CD14-positive monocyte (primary cell): Measurements from ENCODE around the gene CYP27A1. TPM values are rescaled to one million over a fixed set of nuclear protein-coding genes. Genes with fewer than 3 reads are reported as not detected.

Experiments
- DNase-seq, 3 donors: peaks; one replicate each; pipeline ENCODE4 v3.0.0-alpha.2; 2011 to 2022
- H2AFZ ChIP-seq: 2 replicates; pipeline ENCODE4 v1.6.0; 2012; ENCODE audit warnings: mild to moderate bottlenecking, low read depth, low read length, inconsistent platforms; ENCODE audit not compliant: insufficient read depth, poor library complexity, severe bottlenecking
- H3K27ac ChIP-seq, 2 donors: 1 replicate in 1 of 2; 2 replicates in 1 of 2; pipeline ENCODE4 v1.5.1; 2012 to 2013; ENCODE audit warnings: low read length in 2 of 2, control low read depth in 1 of 2, inconsistent platforms in 1 of 2, low read depth in 1 of 2, mild to moderate bottlenecking in 1 of 2
- H3K27me3 ChIP-seq, 2 donors: one replicate each; pipeline versions ENCODE4 v1.6.0 to v1.6.1; 2011 to 2013; ENCODE audit warnings: low read length in 2 of 2; ENCODE audit not compliant: control insufficient read depth in 2 of 2, insufficient read depth in 2 of 2
- H3K36me3 ChIP-seq, 2 donors: replicated peaks in 1 of 2; 1 replicate in 1 of 2; 2 replicates in 1 of 2; pipeline versions ENCODE4 v1.5.1 to v1.6.1; 2012 to 2013; ENCODE audit warnings: low read length in 2 of 2, control low read depth in 1 of 2, inconsistent platforms in 1 of 2, mild to moderate bottlenecking in 1 of 2; ENCODE audit not compliant: insufficient read depth in 2 of 2, control insufficient read depth in 1 of 2
- H3K4me1 ChIP-seq, 2 donors: 1 replicate in 1 of 2; 2 replicates in 1 of 2; pipeline versions ENCODE4 v1.5.1 to v1.6.1; 2012 to 2013; ENCODE audit warnings: low read length in 2 of 2, control low read depth in 1 of 2, inconsistent platforms in 1 of 2, mild to moderate bottlenecking in 1 of 2, moderate library complexity in 1 of 2; ENCODE audit not compliant: insufficient read depth in 2 of 2, control insufficient read depth in 1 of 2
- H3K4me2 ChIP-seq: replicated peaks from 2 replicates; pipeline ENCODE3; 2012; ENCODE audit warnings: low read length, moderate library complexity, mild to moderate bottlenecking; ENCODE audit not compliant: poor library complexity, severe bottlenecking; ENCODE audit errors: extremely low read depth
- H3K4me3 ChIP-seq, 3 experiments: fragments of 200-600 bp in 1 of 3; sonication (generic) in 1 of 3; replicated peaks in 1 of 3; 1 replicate in 2 of 3; 2 replicates in 1 of 3; pipeline ENCODE4 v1.5.1; 2011 to 2013; ENCODE audit warnings: low read length in 3 of 3, mild to moderate bottlenecking in 3 of 3, control low read depth in 2 of 3, low read depth in 2 of 3, inconsistent platforms in 1 of 3, moderate library complexity in 1 of 3
- H3K79me2 ChIP-seq: 2 replicates; pipeline ENCODE4 v1.6.0; 2012; ENCODE audit warnings: mild to moderate bottlenecking, control low read depth, inconsistent platforms, low read length, moderate library complexity; ENCODE audit not compliant: insufficient read depth
- H3K9ac ChIP-seq: 2 replicates; pipeline ENCODE4 v1.6.0; 2017; ENCODE audit warnings: low read length, mild to moderate bottlenecking; ENCODE audit not compliant: insufficient read depth, poor library complexity, severe bottlenecking
- H3K9me3 ChIP-seq, 2 donors: replicated peaks in 1 of 2; 1 replicate in 1 of 2; 2 replicates in 1 of 2; pipeline versions ENCODE4 v1.5.1 to v1.6.1; 2012 to 2013; ENCODE audit warnings: low read length in 2 of 2, control low read depth in 1 of 2; ENCODE audit not compliant: control insufficient read depth in 1 of 2, insufficient read depth in 1 of 2
- H4K20me1 ChIP-seq: 2 replicates; pipeline ENCODE4 v1.6.0; 2012; ENCODE audit warnings: mild to moderate bottlenecking, low read length, control low read depth, moderate library complexity; ENCODE audit not compliant: insufficient read depth
- H3K27ac Mint-ChIP-seq, 7 donors: one replicate each; pipeline ENCODE4 v1.8.0; 2020; ENCODE audit warnings: mild to moderate bottlenecking in 7 of 7, mixed read lengths in 7 of 7, moderate library complexity in 6 of 7, inconsistent platforms in 2 of 7
- H3K27me3 Mint-ChIP-seq, 3 donors: one replicate each; pipeline ENCODE4 v1.8.0; 2021 to 2022; ENCODE audit warnings: low read depth in 3 of 3, mild to moderate bottlenecking in 3 of 3, mixed read lengths in 3 of 3, moderate library complexity in 3 of 3, inconsistent platforms in 1 of 3
- H3K36me3 Mint-ChIP-seq, 2 donors: one replicate each; pipeline ENCODE4 v1.8.0; 2020; ENCODE audit warnings: mixed read lengths in 2 of 2, inconsistent platforms in 1 of 2, mild to moderate bottlenecking in 1 of 2
- H3K4me1 Mint-ChIP-seq: one replicate; pipeline ENCODE4 v1.8.0; 2020; ENCODE audit warnings: mild to moderate bottlenecking, mixed read lengths
- H3K4me3 Mint-ChIP-seq, 2 donors: one replicate each; pipeline ENCODE4 v1.8.0; 2020; ENCODE audit warnings: mild to moderate bottlenecking in 2 of 2, mixed read lengths in 2 of 2, moderate library complexity in 1 of 2
- H3K9me3 Mint-ChIP-seq, 7 donors: one replicate each; pipeline ENCODE4 v1.8.0; 2020 to 2022; ENCODE audit warnings: mixed read lengths in 7 of 7, mild to moderate bottlenecking in 6 of 7, moderate library complexity in 6 of 7, inconsistent platforms in 2 of 7
- CTCF ChIP-seq: fragments of 200-600 bp; IDR thresholded peaks from one replicate; pipeline ENCODE4 v1.8.0; 2022; ENCODE audit warnings: antibody characterized with exemption, mild to moderate bottlenecking
- WGBS: methylation state at CpG from one replicate; pipeline ENCODE4 v1.1.5; 2013; ENCODE audit warnings: missing lambda C conversion rate; ENCODE audit not compliant: insufficient coverage; 5-methylcytosine and 5-hydroxymethylcytosine counted together
- intact Hi-C, 2 donors: fragments of 100-400 bp; cut with micrococcal nuclease; formaldehyde crosslinking; loops; one replicate each; pipeline versions ENCODE4 v1.15.0 to v1.15.1; 2023
- polyA minus RNA-seq: library from RNA; depleted of rRNA, polyadenylated mRNA; stranded (reverse); fragments of >200 nt; gene quantifications from 2 replicates; pipeline ENCODE4 v1.2.3, GENCODE V29; 2012
- polyA plus RNA-seq, 3 donors: library from polyadenylated mRNA; depleted of rRNA in 1 of 3; unstranded in 2 of 3; stranded (reverse) in 1 of 3; fragments of 300-500 nt in 2 of 3; fragments of >200 nt in 1 of 3; fragmentation: Illumina TruSeq in 2 of 3; gene quantifications; 1 replicate in 2 of 3; 2 replicates in 1 of 3; pipeline ENCODE4 v1.2.3, GENCODE V29; 2012 to 2021
- total RNA-seq, 12 experiments: library from RNA in 1 of 12; stranded (reverse) in 1 of 12; fragments of 120-200 nt in 1 of 12; gene quantifications; one replicate each; pipeline ENCODE4 v1.2.4 and lab custom pipeline; 2013 to 2026; ENCODE audit warnings: mixed read lengths in 6 of 12, inconsistent platforms in 1 of 12

CYP27A1 gene
- 139 TPM for total RNA-seq (2013)
- polyA plus RNA-seq: 100 to 1,000 TPM; 151 to 218 (median 214) TPM
- 84.4 and 124 TPM in 2 replicates for polyA minus RNA-seq
- 15.3 to 60.5 (median 35.3) reads per million in 11 experiments for total RNA-seq (lab: John Stamatoyannopoulos, UW)

DNA sequence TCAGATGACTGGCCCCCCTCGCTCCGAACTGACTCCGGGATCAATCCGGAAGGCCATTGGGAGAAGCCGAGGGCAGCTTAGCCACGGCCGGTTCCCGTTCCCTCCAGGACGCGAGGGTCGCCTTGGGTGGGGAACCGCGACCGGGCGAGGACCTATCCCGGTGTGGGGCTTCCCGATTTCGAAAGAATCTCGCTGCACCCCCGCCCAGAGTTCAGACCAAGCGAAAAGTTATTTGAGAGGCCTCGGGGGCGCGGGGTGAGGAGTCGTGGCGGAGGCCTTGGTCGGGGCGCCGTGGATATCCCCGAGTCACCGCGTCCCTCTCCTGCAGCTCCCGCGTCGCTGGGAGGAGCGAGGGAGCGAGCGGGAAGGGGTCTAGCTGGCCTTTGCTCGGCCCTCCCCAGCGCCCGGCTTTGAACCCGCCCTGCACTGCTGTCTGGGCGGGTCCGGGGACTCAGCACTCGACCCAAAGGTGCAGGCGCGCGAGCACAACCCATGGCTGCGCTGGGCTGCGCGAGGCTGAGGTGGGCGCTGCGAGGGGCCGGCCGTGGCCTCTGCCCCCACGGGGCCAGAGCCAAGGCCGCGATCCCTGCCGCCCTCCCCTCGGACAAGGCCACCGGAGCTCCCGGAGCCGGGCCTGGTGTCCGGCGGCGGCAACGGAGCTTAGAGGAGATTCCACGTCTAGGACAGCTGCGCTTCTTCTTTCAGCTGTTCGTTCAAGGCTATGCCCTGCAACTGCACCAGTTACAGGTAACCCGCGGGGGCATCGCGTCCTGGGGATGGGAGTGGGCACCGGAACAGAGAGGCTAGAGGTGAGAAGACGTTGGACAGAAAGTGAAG, at the start of gene CYP27A1:
Gene CYP27A1, plus strand, starts transcription at position 457 of the 837 bp plus-strand sequence. Its CDS starts 36 bp downstream, at position 493.
- Histone ChIP-seq H3K4me3 (peak within 1 kb of the TSS; percentile 62 to 93 (median 72)), H3K36me3 (peaks cover 0 to 6% of the 10 kb centered on the region in 2 donors), H3K9ac (peak within 1 kb of the TSS; percentile 83), H2AFZ (peak within 1 kb of the TSS; percentile 83), H3K27me3 (peaks cover 10 to 60% of the 10 kb centered on the region in 2 donors), H3K27ac (peak within 1 kb of the TSS; percentile 41 to 83), H4K20me1 (peaks cover 18% of the 10 kb centered on the region), H3K4me2 (peak within 1 kb of the TSS; percentile 93), H3K9me3 (peaks cover 11 to 12% of the 10 kb centered on the region in 2 donors), H3K4me1 (peaks cover 21 to 49% of the 10 kb centered on the region in 2 donors), H3K79me2 (peaks cover 5% of the 10 kb centered on the region)
- H3K27me3 Mint-ChIP-seq: peaks cover 42 to 57% (median 48%) of the 10 kb centered on the region in 3 donors
- peak within 1 kb of the TSS; percentile 97 to 100 for H3K4me3 Mint-ChIP-seq
- H3K9me3 Mint-ChIP-seq: peaks cover 13 to 29% (median 20%) of the 10 kb centered on the region in 7 donors
- intact Hi-C loops: loop anchor here in 1 of 2 donors (5.0 kb wide), 1 partner anchor 35 kb away; no protein-coding TSS in a partner anchor
- no peak for TF ChIP-seq CTCF
- WGBS: 2% methylated on average over 76 of the region's 76 CpGs
- H3K27ac Mint-ChIP-seq: peak within 1 kb of the TSS; percentile 45 to 94 (median 75)
- peaks cover 38 to 39% of the 10 kb centered on the region in 2 donors for H3K36me3 Mint-ChIP-seq
- peaks cover 52% of the 10 kb centered on the region for H3K4me1 Mint-ChIP-seq
- peak; percentile 31 to 39 (median 38) for DNase-seq

DNA sequence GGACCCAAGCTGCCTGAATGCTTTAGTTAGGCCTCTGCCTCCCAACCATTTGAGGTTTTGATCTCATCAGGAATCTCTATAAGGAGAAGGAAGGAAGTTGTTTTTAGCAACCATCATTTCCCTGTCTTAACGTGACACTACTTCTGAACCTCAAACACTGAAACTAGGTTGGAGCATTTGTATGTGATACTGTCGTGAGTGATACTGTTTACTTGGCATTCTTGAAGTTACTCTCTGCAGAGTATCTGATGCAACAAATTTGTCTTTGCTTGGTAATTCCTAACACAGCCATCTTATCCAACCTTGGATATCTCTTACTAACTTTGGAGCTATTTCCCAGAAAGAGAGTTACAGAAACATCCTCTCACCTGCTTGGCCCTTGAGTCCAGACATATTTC, 49.2 kb upstream of the CYP27A1 start:
- Mint-ChIP-seq H3K27me3 (peaks cover 0 to 1% (median 0%) of the 10 kb centered on the region in 3 donors), H3K4me3 (peak overlapping the region; percentile 5 to 33), H3K9me3 (peaks cover 1 to 11% (median 3%) of the 10 kb centered on the region in 7 donors), H3K27ac (peak overlapping the region; percentile 98 to 100 (median 100)), H3K4me1 (peaks cover 67% of the 10 kb centered on the region), H3K36me3 (peaks cover 43 to 53% of the 10 kb centered on the region in 2 donors)
- Histone ChIP-seq H3K79me2 (peaks cover 60% of the 10 kb centered on the region), H3K36me3 (peaks cover 9 to 14% of the 10 kb centered on the region in 2 donors), H3K4me3 (peak overlapping the region in 1 of 3 experiments; percentile 29), H2AFZ (no peak overlapping the region), H3K9ac (peak overlapping the region; percentile 70), H3K27me3 (no peaks in the 10 kb centered on the region), H3K27ac (peak overlapping the region; percentile 95 to 99), H3K4me1 (peaks cover 51 to 56% of the 10 kb centered on the region in 2 donors), H4K20me1 (no peaks in the 10 kb centered on the region), H3K9me3 (peaks cover 0 to under 1% of the 10 kb centered on the region in 2 donors), H3K4me2 (peak overlapping the region; percentile 6)
- intact Hi-C loops: loop anchor here in 1 of 2 donors (1.0 to 5.0 kb wide), 3 partner anchors 12 to 105 kb away; no protein-coding TSS in a partner anchor
- DNase-seq: peak; percentile 45 to 64 (median 64)
- WGBS: no CpG with 5 or more reads among the region's 2 CpGs
- TF ChIP-seq CTCF: no peak
